Keratinocyte (primary cell): Measurements from ENCODE around the gene VWC2L.

Experiments
- CTCF ChIP-seq, 3 experiments: IDR thresholded peaks in 1 of 3; conservative IDR thresholded peaks in 1 of 3; optimal IDR thresholded peaks in 1 of 3; 2 replicates in 2 of 3; 3 replicates in 1 of 3; pipeline versions ENCODE3 to v1.5.1; 2011; ENCODE audit warnings: low read length in 3 of 3, mild to moderate bottlenecking in 3 of 3, moderate library complexity in 2 of 3, control low read depth in 1 of 3, inconsistent platforms in 1 of 3; ENCODE audit not compliant: insufficient read depth in 2 of 3; ENCODE audit errors: extremely low read depth in 1 of 3
- EZH2 ChIP-seq: IDR thresholded peaks from one replicate; pipeline ENCODE4 v1.6.1; 2012; ENCODE audit warnings: inconsistent platforms, mild to moderate bottlenecking, low read length, moderate library complexity

GRCh38 chr2:214545898-214546542 is 135.2 kb downstream of the VWC2L start:
- TF ChIP-seq CTCF (optimal IDR thresholded peaks at IDR 0.05 in 1 of 3, IDR thresholded peaks at IDR 0.05 in 1 of 3, conservative IDR thresholded peaks at IDR 0.05 in 1 of 3; ENCODE audit: extremely low read depth in 1 of 3, insufficient read depth in 2 of 3, low read length in 3 of 3) (no peak), EZH2 (no peak)
